HFFc6 (cell line): Measurements from ENCODE around the gene TDRD7. TPM values are rescaled to one million over a fixed set of nuclear protein-coding genes. Genes with fewer than 3 reads are reported as not detected.

Experiments used
- DNase-seq: peaks from one replicate; pipeline ENCODE4 v3.0.0-alpha.2; 2018
- H3K27ac Mint-ChIP-seq: 2 replicates; pipeline ENCODE4 v1.8.0; 2020; ENCODE audit warnings: mild to moderate bottlenecking, mixed read lengths
- H3K27me3 Mint-ChIP-seq: 2 replicates; pipeline ENCODE4 v1.8.0; 2021; ENCODE audit warnings: mild to moderate bottlenecking, moderate library complexity, mixed read lengths; ENCODE audit not compliant: insufficient read depth
- H3K36me3 Mint-ChIP-seq: 2 replicates; pipeline ENCODE4 v1.8.0; 2021; ENCODE audit warnings: low read depth, mixed read lengths
- H3K4me1 Mint-ChIP-seq: 2 replicates; pipeline ENCODE4 v1.8.0; 2020; ENCODE audit warnings: low read depth, mixed read lengths
- H3K4me3 Mint-ChIP-seq: 2 replicates; pipeline ENCODE4 v1.8.0; 2020; ENCODE audit warnings: mild to moderate bottlenecking, moderate library complexity, mixed read lengths
- H3K9me3 Mint-ChIP-seq: 2 replicates; pipeline ENCODE4 v1.8.0; 2020; ENCODE audit warnings: mild to moderate bottlenecking, mixed read lengths
- CTCF ChIP-seq: fragments of 200-600 bp; sonication (generic); IDR thresholded peaks from 2 replicates; pipeline ENCODE4 v1.5.0; 2021; ENCODE audit warnings: antibody characterized with exemption, mild to moderate bottlenecking
- total RNA-seq, 6 experiments: library from RNA; stranded (reverse); fragmentation: NEBNext Ultra II Directional; extraction: Animal tissue kit (Norgen Biotek cat#: 25700); gene quantifications; 2 replicates in 1 of 6; 3 replicates in 5 of 6; pipeline ENCODE4 v1.2.3, GENCODE V29; 2021

The TDRD7 gene
- total RNA-seq, 6 experiments from 2014 or later = 8.2 to 10.5 (median 9.0) TPM

- peak overlapping the region; percentile 78; the same call in 1 of the 2 replicates for H3K4me3 Mint-ChIP-seq
- peaks cover 25% of the 10 kb centered on the region for H3K27me3 Mint-ChIP-seq
These were observed 90.0 kb downstream of the TDRD7 start for GRCh38 chr9:97501972-97502221.

GRCh38 chr9:97502222-97502983 is 90.5 kb downstream of the TDRD7 start:
- Mint-ChIP-seq H3K9me3 (no peaks in the 10 kb centered on the region), H3K36me3 (no peaks in the 10 kb centered on the region), H3K27me3 (peaks cover 25% of the 10 kb centered on the region), H3K4me3 (peak overlapping the region; percentile 78), H3K27ac (no peak overlapping the region), H3K4me1 (peaks cover 19% of the 10 kb centered on the region)
- no peak for DNase-seq
- TF ChIP-seq CTCF = no peak

More at GRCh38 chr9:97501972-97502221, 90.0 kb downstream of the TDRD7 start:
- no peak for DNase-seq
- Mint-ChIP-seq H3K4me1 (peaks cover 19% of the 10 kb centered on the region), H3K36me3 (no peaks in the 10 kb centered on the region), H3K27ac (no peak overlapping the region), H3K9me3 (no peaks in the 10 kb centered on the region)
- no peak for TF ChIP-seq CTCF

- Mint-ChIP-seq H3K4me1 (peaks cover 19% of the 10 kb centered on the region), H3K27ac (no peak overlapping the region), H3K4me3 (peak overlapping the region; percentile 61; the same call in 1 of the 2 replicates), H3K27me3 (peaks cover 25% of the 10 kb centered on the region), H3K36me3 (no peaks in the 10 kb centered on the region), H3K9me3 (no peaks in the 10 kb centered on the region)
- TF ChIP-seq CTCF = peak; percentile 29
- DNase-seq = no peak
These were observed 91.3 kb downstream of the TDRD7 start for GRCh38 chr9:97502984-97503861.

GRCh38 chr9:97503862-97504210 is 91.9 kb downstream of the TDRD7 start:
- H3K4me3 Mint-ChIP-seq = no peak overlapping the region
- DNase-seq = no peak

More at GRCh38 chr9:97503862-97504210, 91.9 kb downstream of the TDRD7 start:
- Mint-ChIP-seq H3K27me3 (peaks cover 26% of the 10 kb centered on the region), H3K27ac (no peak overlapping the region), H3K9me3 (no peaks in the 10 kb centered on the region), H3K36me3 (no peaks in the 10 kb centered on the region), H3K4me1 (peaks cover 19% of the 10 kb centered on the region)
- TF ChIP-seq CTCF = no peak
